ENCODE results near the gene SDHA. TPM values are rescaled to one million over a fixed set of nuclear protein-coding genes. Genes with fewer than 3 reads are reported as not detected.
"Not testable (repeated sequence)": the region's sequence is repeated elsewhere in the genome, so short reads cannot be mapped to it uniquely, and the experiment has no call there.

Gene SDHA
- polyA plus RNA-seq, 1 donor (not counting 4 experiments of a cell fraction or from before 2014, with no cell fraction given), result 178 TPM

GRCh38 chr5:296207-296606, 78.1 kb downstream of the SDHA start:
- H3K27ac ChIP-seq (ENCODE audit: control insufficient read depth, insufficient read depth, low read length); H3K4me2 ChIP-seq (ENCODE audit: control insufficient read depth, extremely low read depth, insufficient read depth, low read depth, low read length); H3K9me3 ChIP-seq (ENCODE audit: control insufficient read depth, low read depth, low read length); DNase-seq (ENCODE audit: low read depth, low spot score); H3K4me1 ChIP-seq (ENCODE audit: control insufficient read depth, extremely low read depth, insufficient read depth, low read length); FAIRE-seq; H3K36me3 ChIP-seq (ENCODE audit: control insufficient read depth in 2 of 2, extremely low read depth in 1 of 2, insufficient read depth in 2 of 2, low read length in 2 of 2); H3K9ac ChIP-seq (ENCODE audit: control insufficient read depth, extremely low read depth, insufficient read depth, low read length); H2AFZ ChIP-seq (ENCODE audit: control insufficient read depth, low read length); dilution Hi-C loops (cut with MboI; ENCODE audit: extremely low pct_ligation_motif_present, low sequenced_read_pairs); H3K9me1 ChIP-seq (ENCODE audit: control insufficient read depth, extremely low read depth, insufficient read depth, low read length); H3K4me3 ChIP-seq (ENCODE audit: control insufficient read depth in 2 of 3, extremely low read depth in 1 of 3, insufficient read depth in 2 of 3, low read depth in 1 of 3, low read length in 3 of 3); H4K20me1 ChIP-seq (ENCODE audit: control insufficient read depth, extremely low read depth, insufficient read depth, low read length); H3K27me3 ChIP-seq (ENCODE audit: control insufficient read depth, extremely low read depth, insufficient read depth, low read length): not testable (repeated sequence)
- peaks cover 35% of the 10 kb centered on the region for H3K79me2 ChIP-seq (ENCODE audit: control insufficient read depth, insufficient read depth, low read length)

- H3K9ac ChIP-seq (ENCODE audit: control insufficient read depth, extremely low read depth, insufficient read depth, low read length); FAIRE-seq; H4K20me1 ChIP-seq (ENCODE audit: control insufficient read depth, extremely low read depth, insufficient read depth, low read length); H3K9me1 ChIP-seq (ENCODE audit: control insufficient read depth, extremely low read depth, insufficient read depth, low read length); DNase-seq (ENCODE audit: low read depth, low spot score); H3K4me3 ChIP-seq (ENCODE audit: control insufficient read depth in 2 of 3, extremely low read depth in 1 of 3, insufficient read depth in 2 of 3, low read depth in 1 of 3, low read length in 3 of 3); H3K4me2 ChIP-seq (ENCODE audit: control insufficient read depth, extremely low read depth, insufficient read depth, low read depth, low read length); H3K4me1 ChIP-seq (ENCODE audit: control insufficient read depth, extremely low read depth, insufficient read depth, low read length); H3K9me3 ChIP-seq (ENCODE audit: control insufficient read depth, low read depth, low read length); H3K27me3 ChIP-seq (ENCODE audit: control insufficient read depth, extremely low read depth, insufficient read depth, low read length); H3K36me3 ChIP-seq (ENCODE audit: control insufficient read depth in 2 of 2, extremely low read depth in 1 of 2, insufficient read depth in 2 of 2, low read length in 2 of 2); H3K27ac ChIP-seq (ENCODE audit: control insufficient read depth, insufficient read depth, low read length); H2AFZ ChIP-seq (ENCODE audit: control insufficient read depth, low read length); dilution Hi-C loops (cut with MboI; ENCODE audit: extremely low pct_ligation_motif_present, low sequenced_read_pairs): not testable (repeated sequence)
- peaks cover 35% of the 10 kb centered on the region for H3K79me2 ChIP-seq (ENCODE audit: control insufficient read depth, insufficient read depth, low read length)
These were observed 78.8 kb downstream of the SDHA start for GRCh38 chr5:296954-297353.

- dilution Hi-C loops (cut with MboI; ENCODE audit: extremely low pct_ligation_motif_present, low sequenced_read_pairs); H3K4me1 ChIP-seq (ENCODE audit: control insufficient read depth, extremely low read depth, insufficient read depth, low read length); H3K27me3 ChIP-seq (ENCODE audit: control insufficient read depth, extremely low read depth, insufficient read depth, low read length); H2AFZ ChIP-seq (ENCODE audit: control insufficient read depth, low read length); H3K9ac ChIP-seq (ENCODE audit: control insufficient read depth, extremely low read depth, insufficient read depth, low read length); DNase-seq (ENCODE audit: low read depth, low spot score); H3K4me3 ChIP-seq (ENCODE audit: control insufficient read depth in 2 of 3, extremely low read depth in 1 of 3, insufficient read depth in 2 of 3, low read depth in 1 of 3, low read length in 3 of 3); H4K20me1 ChIP-seq (ENCODE audit: control insufficient read depth, extremely low read depth, insufficient read depth, low read length); H3K27ac ChIP-seq (ENCODE audit: control insufficient read depth, insufficient read depth, low read length); H3K9me3 ChIP-seq (ENCODE audit: control insufficient read depth, low read depth, low read length); FAIRE-seq; H3K9me1 ChIP-seq (ENCODE audit: control insufficient read depth, extremely low read depth, insufficient read depth, low read length); H3K4me2 ChIP-seq (ENCODE audit: control insufficient read depth, extremely low read depth, insufficient read depth, low read depth, low read length); H3K36me3 ChIP-seq (ENCODE audit: control insufficient read depth in 2 of 2, extremely low read depth in 1 of 2, insufficient read depth in 2 of 2, low read length in 2 of 2): not testable (repeated sequence)
- H3K79me2 ChIP-seq (ENCODE audit: control insufficient read depth, insufficient read depth, low read length), result peaks cover 37% of the 10 kb centered on the region
These were observed 79.3 kb downstream of the SDHA start for GRCh38 chr5:297448-297847.

- H4K20me1 ChIP-seq (ENCODE audit: control insufficient read depth, extremely low read depth, insufficient read depth, low read length); dilution Hi-C loops (cut with MboI; ENCODE audit: extremely low pct_ligation_motif_present, low sequenced_read_pairs); H3K9me3 ChIP-seq (ENCODE audit: control insufficient read depth, low read depth, low read length); DNase-seq (ENCODE audit: low read depth, low spot score); H3K27me3 ChIP-seq (ENCODE audit: control insufficient read depth, extremely low read depth, insufficient read depth, low read length); H3K4me2 ChIP-seq (ENCODE audit: control insufficient read depth, extremely low read depth, insufficient read depth, low read depth, low read length); H3K36me3 ChIP-seq (ENCODE audit: control insufficient read depth in 2 of 2, extremely low read depth in 1 of 2, insufficient read depth in 2 of 2, low read length in 2 of 2); H3K9ac ChIP-seq (ENCODE audit: control insufficient read depth, extremely low read depth, insufficient read depth, low read length); H2AFZ ChIP-seq (ENCODE audit: control insufficient read depth, low read length); H3K27ac ChIP-seq (ENCODE audit: control insufficient read depth, insufficient read depth, low read length); H3K4me3 ChIP-seq (ENCODE audit: control insufficient read depth in 2 of 3, extremely low read depth in 1 of 3, insufficient read depth in 2 of 3, low read depth in 1 of 3, low read length in 3 of 3); FAIRE-seq; H3K9me1 ChIP-seq (ENCODE audit: control insufficient read depth, extremely low read depth, insufficient read depth, low read length); H3K4me1 ChIP-seq (ENCODE audit: control insufficient read depth, extremely low read depth, insufficient read depth, low read length): not testable (repeated sequence)
- H3K79me2 ChIP-seq (ENCODE audit: control insufficient read depth, insufficient read depth, low read length), result peaks cover 36% of the 10 kb centered on the region
These were observed 80.0 kb downstream of the SDHA start for GRCh38 chr5:297991-298736.
